NCI-H2107 (cell line): ENCODE data around the gene LRRC70.
"Not testable (repeated sequence)": the region's sequence is repeated elsewhere in the genome, so short reads cannot be mapped to it uniquely, and the experiment has no call there.

ENCODE experiments used
- DNase-seq: peaks from one replicate; lab custom pipeline; 2025; lab: John Stamatoyannopoulos, UW

LRRC70 gene

GRCh38 chr5:62606878-62607277 lies 28.3 kb downstream of the LRRC70 start:
- DNase-seq = no peak

- DNase-seq = no peak
Observed at GRCh38 chr5:62607615-62608014, 29.0 kb downstream of the LRRC70 start.

- DNase-seq = no peak
Observed at GRCh38 chr5:62608529-62609511, 30.2 kb downstream of the LRRC70 start.

GRCh38 chr5:62614355-62614754 lies 35.7 kb downstream of the LRRC70 start:
- DNase-seq = no peak

GRCh38 chr5:62616615-62617277 lies 38.1 kb downstream of the LRRC70 start:
- DNase-seq = no peak

- no peak for DNase-seq
Observed at GRCh38 chr5:62617943-62618342, 39.3 kb downstream of the LRRC70 start.

GRCh38 chr5:62620761-62621160 lies 42.1 kb downstream of the LRRC70 start:
- no peak for DNase-seq

GRCh38 chr5:62621280-62621679 lies 42.7 kb downstream of the LRRC70 start:
- no peak for DNase-seq

- DNase-seq = no peak
Observed at GRCh38 chr5:62623271-62623670, 44.7 kb downstream of the LRRC70 start.

GRCh38 chr5:62624436-62624835 lies 45.8 kb downstream of the LRRC70 start:
- not testable (repeated sequence) for DNase-seq

- no peak for DNase-seq
Observed at GRCh38 chr5:62626534-62626933, 47.9 kb downstream of the LRRC70 start.

- DNase-seq = no peak
Observed at GRCh38 chr5:62627121-62627520, 48.5 kb downstream of the LRRC70 start.

GRCh38 chr5:62627901-62628300 lies 49.3 kb downstream of the LRRC70 start:
- DNase-seq = no peak
